ENCODE data around the gene SPOCK1.

The SPOCK1 gene

GRCh38 chr5:137346281-137346680, 152.8 kb downstream of the SPOCK1 start:
- no peak overlapping the region for H3K4me3 ChIP-seq (ENCODE audit: low read length)
- no peak for DNase-seq (ENCODE audit: low read depth, low spot score)

- no peak for DNase-seq (ENCODE audit: low read depth, low spot score)
- no peak overlapping the region for H3K4me3 ChIP-seq (ENCODE audit: low read length)
These were observed 153.7 kb downstream of the SPOCK1 start for GRCh38 chr5:137345396-137345795.

GRCh38 chr5:137344723-137345322, 154.3 kb downstream of the SPOCK1 start:
- no peak overlapping the region for H3K4me3 ChIP-seq (ENCODE audit: low read length)
- DNase-seq (ENCODE audit: low read depth, low spot score) = peak; percentile 40

GRCh38 chr5:137344021-137344420, 155.1 kb downstream of the SPOCK1 start:
- no peak overlapping the region for H3K4me3 ChIP-seq (ENCODE audit: low read length)
- no peak for DNase-seq (ENCODE audit: low read depth, low spot score)

GRCh38 chr5:137342764-137343163, 156.4 kb downstream of the SPOCK1 start:
- no peak overlapping the region for H3K4me3 ChIP-seq (ENCODE audit: low read length)
- DNase-seq (ENCODE audit: low read depth, low spot score) = no peak

- no peak overlapping the region for H3K4me3 ChIP-seq (ENCODE audit: low read length)
- peak; percentile 42 for DNase-seq (ENCODE audit: low read depth, low spot score)
These were observed 157.3 kb downstream of the SPOCK1 start for GRCh38 chr5:137341831-137342230.

- DNase-seq (ENCODE audit: low read depth, low spot score) = no peak
- no peak overlapping the region for H3K4me3 ChIP-seq (ENCODE audit: low read length)
These were observed 158.2 kb downstream of the SPOCK1 start for GRCh38 chr5:137340881-137341280.

- DNase-seq (ENCODE audit: low read depth, low spot score) = no peak
These were observed 162.5 kb downstream of the SPOCK1 start for GRCh38 chr5:137336565-137337120.

GRCh38 chr5:137336161-137336560, 163.0 kb downstream of the SPOCK1 start:
- no peak overlapping the region for H3K4me3 ChIP-seq (ENCODE audit: low read length)

More at GRCh38 chr5:137336565-137337120, 162.5 kb downstream of the SPOCK1 start:
- no peak overlapping the region for H3K4me3 ChIP-seq (ENCODE audit: low read length)

GRCh38 chr5:137335493-137335892, 163.6 kb downstream of the SPOCK1 start:
- DNase-seq (ENCODE audit: low read depth, low spot score) = no peak
- H3K4me3 ChIP-seq (ENCODE audit: low read length) = no peak overlapping the region

More at GRCh38 chr5:137336161-137336560, 163.0 kb downstream of the SPOCK1 start:
- no peak for DNase-seq (ENCODE audit: low read depth, low spot score)

- DNase-seq (ENCODE audit: low read depth, low spot score) = no peak
- no peak overlapping the region for H3K4me3 ChIP-seq (ENCODE audit: low read length)
These were observed 165.2 kb downstream of the SPOCK1 start for GRCh38 chr5:137333928-137334327.

GRCh38 chr5:137333475-137333874, 165.7 kb downstream of the SPOCK1 start:
- no peak overlapping the region for H3K4me3 ChIP-seq (ENCODE audit: low read length)
- no peak for DNase-seq (ENCODE audit: low read depth, low spot score)

- no peak overlapping the region for H3K4me3 ChIP-seq (ENCODE audit: low read length)
- no peak for DNase-seq (ENCODE audit: low read depth, low spot score)
These were observed 166.8 kb downstream of the SPOCK1 start for GRCh38 chr5:137332296-137332695.

GRCh38 chr5:137329586-137330296, 169.4 kb downstream of the SPOCK1 start:
- no peak overlapping the region for H3K4me3 ChIP-seq (ENCODE audit: low read length)
- DNase-seq (ENCODE audit: low read depth, low spot score) = no peak

- DNase-seq (ENCODE audit: low read depth, low spot score) = no peak
- H3K4me3 ChIP-seq (ENCODE audit: low read length) = no peak overlapping the region
These were observed 170.1 kb downstream of the SPOCK1 start for GRCh38 chr5:137328991-137329390.

GRCh38 chr5:137328463-137328862, 170.7 kb downstream of the SPOCK1 start:
- H3K4me3 ChIP-seq (ENCODE audit: low read length) = no peak overlapping the region
- no peak for DNase-seq (ENCODE audit: low read depth, low spot score)

GRCh38 chr5:137325721-137326120, 173.4 kb downstream of the SPOCK1 start:
- H3K4me3 ChIP-seq (ENCODE audit: low read length) = no peak overlapping the region
- no peak for DNase-seq (ENCODE audit: low read depth, low spot score)

- H3K4me3 ChIP-seq (ENCODE audit: low read length) = no peak overlapping the region
These were observed 178.8 kb downstream of the SPOCK1 start for GRCh38 chr5:137320056-137321045.

GRCh38 chr5:137318027-137318426, 181.1 kb downstream of the SPOCK1 start:
- H3K4me3 ChIP-seq (ENCODE audit: low read length) = no peak overlapping the region
- DNase-seq (ENCODE audit: low read depth, low spot score) = no peak

More at GRCh38 chr5:137320056-137321045, 178.8 kb downstream of the SPOCK1 start:
- DNase-seq (ENCODE audit: low read depth, low spot score) = peak; percentile 28
